Ovary (tissue), 3 donors: ENCODE data around the gene SDF2L1.

Experiments
- CTCF ChIP-seq, 3 donors: fragments of 450-650 bp in 2 of 3; fragments of 200-600 bp in 1 of 3; IDR thresholded peaks; one replicate each; pipeline versions ENCODE4 v1.5.1 to v1.8.0; 2016 to 2022; ENCODE audit warnings: antibody characterized with exemption in 3 of 3, mild to moderate bottlenecking in 1 of 3
- POLR2A ChIP-seq: fragments of 450-650 bp; IDR thresholded peaks from one replicate; pipeline ENCODE4 v1.6.1; 2017; ENCODE audit warnings: antibody characterized with exemption, mild to moderate bottlenecking, moderate library complexity
- donor health status: DM: no; HTN: no; CAD: no.

- no peak for TF ChIP-seq CTCF (IDR thresholded peaks at IDR 0.05)
- no peak for TF ChIP-seq POLR2A
These were observed 28.4 kb upstream of the SDF2L1 start for GRCh38 chr22:21613553-21614233.
